HCT116 (cell line): ENCODE data around the gene PML. TPM values are rescaled to one million over a fixed set of nuclear protein-coding genes. Genes with fewer than 3 reads are reported as not detected.

Experiments
- ATAC-seq: fragments of 200-7000 bp; cut with Tn5 transposase; 2 replicates; pipeline ENCODE4 v1.9.1; 2020; ENCODE audit warnings: mild to moderate bottlenecking, moderate library complexity
- BruUV-seq: library from RNA; stranded (reverse); fragments of 400-500 nt; replicated peaks from 2 replicates; lab custom pipeline; 2021; lab: Mats Ljungman, UMichigan
- CTCF ChIA-PET: fragments of 300-600 bp; sonication (Branson Sonifier 250); formaldehyde crosslinking; loops from one replicate; lab custom pipeline; 2021; ENCODE audit warnings: antibody characterized with exemption; lab: Charles Lee
- POLR2A ChIA-PET: fragments of 300-600, 350-600 bp; sonication (Branson Sonifier 250); formaldehyde crosslinking; loops from one replicate; lab custom pipeline; 2021; ENCODE audit warnings: antibody characterized with exemption; lab: Charles Lee
- RAD21 ChIA-PET, 2 experiments: fragments of 300-600 bp; sonication (Branson Sonifier 250); formaldehyde crosslinking; loops; one replicate each; lab custom pipeline; 2023; ENCODE audit warnings: low total read pairs in 2 of 2; ENCODE audit not compliant: uncharacterized antibody in 2 of 2, unreplicated experiment in 2 of 2, low non-redundant PET in 1 of 2; lab: Charles Lee
- DNase-seq: peaks from one replicate; pipeline ENCODE4 v3.0.0-alpha.2; 2010; ENCODE audit warnings: low read depth, low spot score
- H2AFZ ChIP-seq: fragments of 200-600 bp; shearing (Covaris generic), sonication (generic); 2 replicates; pipeline ENCODE4 v1.6.1; 2017; ENCODE audit warnings: low read depth, mixed run types, mixed read lengths, antibody characterized with exemption, low read length; ENCODE audit not compliant: poor library complexity, severe bottlenecking
- H3K27ac ChIP-seq: 2 replicates; pipeline ENCODE4 v1.5.1; 2012; ENCODE audit warnings: low read depth, low read length
- H3K27me3 ChIP-seq: fragments of 200-600 bp; sonication (generic); 2 replicates; pipeline ENCODE4 v1.6.1; 2016; ENCODE audit warnings: mixed run types, low read length, mixed read lengths; ENCODE audit not compliant: insufficient read depth
- H3K36me3 ChIP-seq, 2 experiments: fragments of 200-500 bp in 1 of 2; fragments of 200-600 bp in 1 of 2; sonication (Bioruptor generic) in 1 of 2; sonication (generic) in 1 of 2; 2 replicates each; pipeline versions ENCODE4 v1.5.1 to v1.6.1; 2014 to 2016; ENCODE audit warnings: low read length in 2 of 2, inconsistent platforms in 1 of 2, mixed read lengths in 1 of 2, mixed run types in 1 of 2; ENCODE audit not compliant: insufficient read depth in 2 of 2, control insufficient read depth in 1 of 2
- H3K4me1 ChIP-seq, 2 experiments: fragments of 200-600 bp in 1 of 2; sonication (generic) in 1 of 2; 2 replicates each; pipeline versions ENCODE4 v1.5.1 to v1.6.1; 2012 to 2017; ENCODE audit warnings: low read length in 2 of 2, inconsistent platforms in 1 of 2, mild to moderate bottlenecking in 1 of 2, mixed read lengths in 1 of 2, mixed run types in 1 of 2, moderate library complexity in 1 of 2; ENCODE audit not compliant: insufficient read depth in 2 of 2, control insufficient read depth in 1 of 2
- H3K4me2 ChIP-seq: fragments of 200-600 bp; sonication (generic); 2 replicates; pipeline ENCODE4 v1.6.1; 2017; ENCODE audit warnings: mixed run types, low read length, mixed read lengths
- H3K4me3 ChIP-seq, 2 experiments: fragments of 200-600 bp in 1 of 2; sonication (generic) in 1 of 2; replicated peaks in 1 of 2; 2 replicates each; pipeline ENCODE4 v1.5.1; 2011 to 2016; ENCODE audit warnings: low read length in 2 of 2, control low read depth in 1 of 2, low read depth in 1 of 2, mild to moderate bottlenecking in 1 of 2, mixed read lengths in 1 of 2, mixed run types in 1 of 2
- H3K79me2 ChIP-seq: fragments of 200-600 bp; sonication (generic); 2 replicates; pipeline ENCODE4 v1.6.1; 2017; ENCODE audit warnings: mild to moderate bottlenecking, mixed run types, low read length, moderate library complexity, mixed read lengths; ENCODE audit not compliant: insufficient read depth
- H3K9ac ChIP-seq: fragments of 200-600 bp; sonication (generic); 2 replicates; pipeline ENCODE4 v1.6.1; 2016; ENCODE audit warnings: low read length, mixed read lengths
- H3K9me2 ChIP-seq: fragments of 200-600 bp; sonication (generic), shearing (Covaris generic); 2 replicates; pipeline ENCODE4 v1.6.1; 2017; ENCODE audit warnings: mixed run types, mild to moderate bottlenecking, moderate library complexity; ENCODE audit not compliant: insufficient read depth
- H3K9me3 ChIP-seq, 2 experiments: fragments of 200-500 bp in 1 of 2; fragments of 200-600 bp in 1 of 2; sonication (Bioruptor generic) in 1 of 2; sonication (generic) in 1 of 2; 2 replicates each; pipeline ENCODE4 v1.6.1; 2014 to 2017; ENCODE audit warnings: low read length in 2 of 2, mixed read lengths in 2 of 2, inconsistent platforms in 1 of 2, low read depth in 1 of 2, mild to moderate bottlenecking in 1 of 2, mixed run types in 1 of 2, moderate library complexity in 1 of 2; ENCODE audit not compliant: control insufficient read depth in 1 of 2, insufficient read depth in 1 of 2
- H4K20me1 ChIP-seq: fragments of 200-600 bp; sonication (generic), shearing (Covaris generic); 2 replicates; pipeline ENCODE4 v1.6.1; 2017; ENCODE audit warnings: mixed run types, mild to moderate bottlenecking, moderate library complexity; ENCODE audit not compliant: insufficient read depth
- CBX3 ChIP-seq: IDR thresholded peaks from 2 replicates; pipeline ENCODE4 v1.6.1; 2012; ENCODE audit warnings: low read depth
- CEBPB ChIP-seq: IDR thresholded peaks from 2 replicates; pipeline ENCODE4 v1.6.1; 2012; ENCODE audit warnings: low read depth
- EGR1 ChIP-seq: IDR thresholded peaks from 2 replicates; pipeline ENCODE4 v1.6.1; 2012; ENCODE audit warnings: low read depth
- ELF1 ChIP-seq: IDR thresholded peaks from 2 replicates; pipeline ENCODE4 v1.6.1; 2012; ENCODE audit warnings: low read depth, borderline replicate concordance
- EZH2 ChIP-seq: fragments of 200-600 bp; sonication (generic); IDR thresholded peaks from 2 replicates; pipeline ENCODE4 v1.6.1; 2017; ENCODE audit warnings: antibody characterized with exemption, mixed run types
- FOSL1 ChIP-seq: IDR thresholded peaks from 2 replicates; pipeline ENCODE4 v1.6.1; 2012; ENCODE audit warnings: low read depth
- POLR2AphosphoS5 ChIP-seq: IDR thresholded peaks from 2 replicates; pipeline ENCODE4 v1.6.1; 2011; ENCODE audit warnings: mild to moderate bottlenecking, low read depth, low read length, moderate library complexity
- RAD21 ChIP-seq: IDR thresholded peaks from 2 replicates; pipeline ENCODE4 v1.6.1; 2012; ENCODE audit warnings: low read depth, mild to moderate bottlenecking
- SIN3A ChIP-seq: IDR thresholded peaks from 2 replicates; pipeline ENCODE4 v1.6.1; 2012; ENCODE audit warnings: low read depth
- SP1 ChIP-seq: IDR thresholded peaks from 2 replicates; pipeline ENCODE4 v1.6.1; 2012; ENCODE audit warnings: low read depth
- SRF ChIP-seq: IDR thresholded peaks from 2 replicates; pipeline ENCODE4 v1.6.1; 2012; ENCODE audit warnings: low read depth
- YY1 ChIP-seq: IDR thresholded peaks from 2 replicates; pipeline ENCODE4 v1.6.1; 2011; ENCODE audit warnings: low read length, low read depth, moderate library complexity, mild to moderate bottlenecking; ENCODE audit not compliant: insufficient replicate concordance; ENCODE audit errors: extremely low read depth
- ZFX ChIP-seq: fragments of 450-650 bp; IDR thresholded peaks from 2 replicates; pipeline ENCODE4 v1.6.1; 2017
- ZNF274 ChIP-seq: fragments of 200-500 bp; sonication (Bioruptor generic); IDR thresholded peaks from 2 replicates; pipeline ENCODE4 v1.6.1; 2014; ENCODE audit warnings: mild to moderate bottlenecking, low read depth, low read length, inconsistent platforms
- intact Hi-C: fragments of 100-400 bp; cut with micrococcal nuclease; formaldehyde crosslinking; loops from 2 replicates; pipeline ENCODE4 v1.10.0; 2022
- total RNA-seq: library from RNA; stranded (reverse); gene quantifications from one replicate; pipeline ENCODE4 v1.2.1, GENCODE V29; 2021; ENCODE audit not compliant: unreplicated experiment
- TF ChIP-seq, protein P1 (sequence below): IDR thresholded peaks from 2 replicates; pipeline ENCODE4 v1.6.1; 2011; ENCODE audit warnings: mild to moderate bottlenecking, low read length, moderate library complexity; ENCODE audit not compliant: insufficient replicate concordance; ENCODE audit errors: extremely low read depth
- TF ChIP-seq, protein P2 (sequence below): IDR thresholded peaks from 2 replicates; pipeline ENCODE4 v1.6.1; 2012; ENCODE audit warnings: low read depth
- TF ChIP-seq, protein P3 (sequence below): IDR thresholded peaks from 2 replicates; pipeline ENCODE4 v1.6.1; 2012
- TF ChIP-seq, protein P4 (sequence below), 3 experiments: fragments of 200-600 bp in 1 of 3; sonication (generic) in 1 of 3; IDR thresholded peaks in 2 of 3; conservative IDR thresholded peaks in 1 of 3; 2 replicates each; pipeline ENCODE4 v1.5.1; 2012 to 2017; ENCODE audit warnings: low read depth in 2 of 3, low read length in 2 of 3, antibody characterized with exemption in 1 of 3, borderline replicate concordance in 1 of 3, control low read depth in 1 of 3, mild to moderate bottlenecking in 1 of 3, mixed read lengths in 1 of 3, mixed run types in 1 of 3, moderate library complexity in 1 of 3; ENCODE audit not compliant: insufficient read depth in 1 of 3

Gene PML
- total RNA-seq, 1 experiment from 2014 or later, result 28.1 TPM

DNA sequence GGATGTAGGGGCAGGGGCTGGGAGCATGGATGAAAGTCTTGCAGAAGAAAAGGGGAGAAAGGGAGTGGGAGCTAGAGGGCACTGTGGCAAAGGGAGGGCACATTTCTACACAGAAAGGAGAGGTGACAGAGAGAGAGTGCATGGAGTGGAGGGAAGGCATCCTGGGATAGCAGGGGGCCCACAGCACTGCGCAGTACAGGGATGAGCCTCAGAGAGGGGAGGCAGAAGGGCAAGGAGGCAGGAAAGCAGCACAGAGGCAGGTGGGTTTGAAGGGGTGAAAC is 7.8 kb upstream of the PML start:
- no peaks in the 10 kb centered on the region for H3K9me3 ChIP-seq
- no peaks in the 10 kb centered on the region for H3K36me3 ChIP-seq
- no peak overlapping the region for H3K9ac ChIP-seq
- H4K20me1 ChIP-seq, result no peaks in the 10 kb centered on the region
- no peak overlapping the region for H3K27ac ChIP-seq
- POLR2A ChIA-PET, result no interaction called here
- CTCF ChIA-PET, result interaction anchor here (3.2 kb wide), 1 partner anchor 14 kb away, joined by 14 read pairs; no protein-coding TSS in a partner anchor
- RAD21 ChIA-PET, result no interaction called here
- intact Hi-C loops, result no loop called here
- H3K79me2 ChIP-seq, result no peaks in the 10 kb centered on the region
- H3K9me2 ChIP-seq, result no peaks in the 10 kb centered on the region
- H2AFZ ChIP-seq, result no peak overlapping the region
- no TSS peak for BruUV-seq
- H3K4me2 ChIP-seq, result no peak overlapping the region
- H3K4me1 ChIP-seq, result peaks cover 37 to 67% of the 10 kb centered on the region in 2 experiments
- no peak for ATAC-seq
- H3K4me3 ChIP-seq, result no peak overlapping the region
- TF ChIP-seq RAD21 (no peak), EGR1 (no peak), ELF1 (no peak), FOSL1 (no peak), YY1 (no peak), CEBPB (no peak), CBX3 (no peak), POLR2AphosphoS5 (no peak), SRF (no peak), ZFX (no peak), SP1 (no peak), ZNF274 (no peak), EZH2 (no peak), SIN3A (no peak)
- TF ChIP-seq, protein P1, sequence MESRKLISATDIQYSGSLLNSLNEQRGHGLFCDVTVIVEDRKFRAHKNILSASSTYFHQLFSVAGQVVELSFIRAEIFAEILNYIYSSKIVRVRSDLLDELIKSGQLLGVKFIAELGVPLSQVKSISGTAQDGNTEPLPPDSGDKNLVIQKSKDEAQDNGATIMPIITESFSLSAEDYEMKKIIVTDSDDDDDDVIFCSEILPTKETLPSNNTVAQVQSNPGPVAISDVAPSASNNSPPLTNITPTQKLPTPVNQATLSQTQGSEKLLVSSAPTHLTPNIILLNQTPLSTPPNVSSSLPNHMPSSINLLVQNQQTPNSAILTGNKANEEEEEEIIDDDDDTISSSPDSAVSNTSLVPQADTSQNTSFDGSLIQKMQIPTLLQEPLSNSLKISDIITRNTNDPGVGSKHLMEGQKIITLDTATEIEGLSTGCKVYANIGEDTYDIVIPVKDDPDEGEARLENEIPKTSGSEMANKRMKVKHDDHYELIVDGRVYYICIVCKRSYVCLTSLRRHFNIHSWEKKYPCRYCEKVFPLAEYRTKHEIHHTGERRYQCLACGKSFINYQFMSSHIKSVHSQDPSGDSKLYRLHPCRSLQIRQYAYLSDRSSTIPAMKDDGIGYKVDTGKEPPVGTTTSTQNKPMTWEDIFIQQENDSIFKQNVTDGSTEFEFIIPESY, result no peak
- TF ChIP-seq, protein P2, sequence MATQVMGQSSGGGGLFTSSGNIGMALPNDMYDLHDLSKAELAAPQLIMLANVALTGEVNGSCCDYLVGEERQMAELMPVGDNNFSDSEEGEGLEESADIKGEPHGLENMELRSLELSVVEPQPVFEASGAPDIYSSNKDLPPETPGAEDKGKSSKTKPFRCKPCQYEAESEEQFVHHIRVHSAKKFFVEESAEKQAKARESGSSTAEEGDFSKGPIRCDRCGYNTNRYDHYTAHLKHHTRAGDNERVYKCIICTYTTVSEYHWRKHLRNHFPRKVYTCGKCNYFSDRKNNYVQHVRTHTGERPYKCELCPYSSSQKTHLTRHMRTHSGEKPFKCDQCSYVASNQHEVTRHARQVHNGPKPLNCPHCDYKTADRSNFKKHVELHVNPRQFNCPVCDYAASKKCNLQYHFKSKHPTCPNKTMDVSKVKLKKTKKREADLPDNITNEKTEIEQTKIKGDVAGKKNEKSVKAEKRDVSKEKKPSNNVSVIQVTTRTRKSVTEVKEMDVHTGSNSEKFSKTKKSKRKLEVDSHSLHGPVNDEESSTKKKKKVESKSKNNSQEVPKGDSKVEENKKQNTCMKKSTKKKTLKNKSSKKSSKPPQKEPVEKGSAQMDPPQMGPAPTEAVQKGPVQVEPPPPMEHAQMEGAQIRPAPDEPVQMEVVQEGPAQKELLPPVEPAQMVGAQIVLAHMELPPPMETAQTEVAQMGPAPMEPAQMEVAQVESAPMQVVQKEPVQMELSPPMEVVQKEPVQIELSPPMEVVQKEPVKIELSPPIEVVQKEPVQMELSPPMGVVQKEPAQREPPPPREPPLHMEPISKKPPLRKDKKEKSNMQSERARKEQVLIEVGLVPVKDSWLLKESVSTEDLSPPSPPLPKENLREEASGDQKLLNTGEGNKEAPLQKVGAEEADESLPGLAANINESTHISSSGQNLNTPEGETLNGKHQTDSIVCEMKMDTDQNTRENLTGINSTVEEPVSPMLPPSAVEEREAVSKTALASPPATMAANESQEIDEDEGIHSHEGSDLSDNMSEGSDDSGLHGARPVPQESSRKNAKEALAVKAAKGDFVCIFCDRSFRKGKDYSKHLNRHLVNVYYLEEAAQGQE, result no peak
- TF ChIP-seq, protein P3, sequence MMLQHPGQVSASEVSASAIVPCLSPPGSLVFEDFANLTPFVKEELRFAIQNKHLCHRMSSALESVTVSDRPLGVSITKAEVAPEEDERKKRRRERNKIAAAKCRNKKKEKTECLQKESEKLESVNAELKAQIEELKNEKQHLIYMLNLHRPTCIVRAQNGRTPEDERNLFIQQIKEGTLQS, result no peak
- TF ChIP-seq, protein P4, sequence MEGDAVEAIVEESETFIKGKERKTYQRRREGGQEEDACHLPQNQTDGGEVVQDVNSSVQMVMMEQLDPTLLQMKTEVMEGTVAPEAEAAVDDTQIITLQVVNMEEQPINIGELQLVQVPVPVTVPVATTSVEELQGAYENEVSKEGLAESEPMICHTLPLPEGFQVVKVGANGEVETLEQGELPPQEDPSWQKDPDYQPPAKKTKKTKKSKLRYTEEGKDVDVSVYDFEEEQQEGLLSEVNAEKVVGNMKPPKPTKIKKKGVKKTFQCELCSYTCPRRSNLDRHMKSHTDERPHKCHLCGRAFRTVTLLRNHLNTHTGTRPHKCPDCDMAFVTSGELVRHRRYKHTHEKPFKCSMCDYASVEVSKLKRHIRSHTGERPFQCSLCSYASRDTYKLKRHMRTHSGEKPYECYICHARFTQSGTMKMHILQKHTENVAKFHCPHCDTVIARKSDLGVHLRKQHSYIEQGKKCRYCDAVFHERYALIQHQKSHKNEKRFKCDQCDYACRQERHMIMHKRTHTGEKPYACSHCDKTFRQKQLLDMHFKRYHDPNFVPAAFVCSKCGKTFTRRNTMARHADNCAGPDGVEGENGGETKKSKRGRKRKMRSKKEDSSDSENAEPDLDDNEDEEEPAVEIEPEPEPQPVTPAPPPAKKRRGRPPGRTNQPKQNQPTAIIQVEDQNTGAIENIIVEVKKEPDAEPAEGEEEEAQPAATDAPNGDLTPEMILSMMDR (IDR thresholded peaks at IDR 0.05 in 2 of 3, conservative IDR thresholded peaks at IDR 0.05 in 1 of 3; ENCODE audit: borderline replicate concordance in 1 of 3, insufficient read depth in 1 of 3, low read depth in 2 of 3, low read length in 2 of 3), result no peak
- no peaks in the 10 kb centered on the region for H3K27me3 ChIP-seq
- DNase-seq, result no peak
